NCI-H1417 treated with DMSO at 0.1 percent for 48 hours (cell line): ENCODE measurements around the gene NRDC.
"Not testable (repeated sequence)": the region's sequence is repeated elsewhere in the genome, so short reads cannot be mapped to it uniquely, and the experiment has no call there.

Experiments
- DNase-seq: peaks from one replicate; lab custom pipeline; 2025; lab: John Stamatoyannopoulos, UW

NRDC gene

GRCh38 chr1:51840743-51841461 is 37.6 kb downstream of the NRDC start:
- DNase-seq, result no peak

- DNase-seq, result no peak
Measured at GRCh38 chr1:51840182-51840581, 38.3 kb downstream of the NRDC start.

- DNase-seq, result no peak
Measured at GRCh38 chr1:51839094-51839493, 39.4 kb downstream of the NRDC start.

- no peak for DNase-seq
Measured at GRCh38 chr1:51837243-51837642, 41.3 kb downstream of the NRDC start.

GRCh38 chr1:51833700-51834099 is 44.8 kb downstream of the NRDC start:
- DNase-seq, result no peak

- DNase-seq, result no peak
Measured at GRCh38 chr1:51829058-51829457, 49.5 kb downstream of the NRDC start.

GRCh38 chr1:51819810-51820209 is 58.7 kb downstream of the NRDC start:
- no peak for DNase-seq

- not testable (repeated sequence) for DNase-seq
Measured at GRCh38 chr1:51819021-51819420, 59.5 kb downstream of the NRDC start.

GRCh38 chr1:51818487-51818886 is 60.0 kb downstream of the NRDC start:
- DNase-seq, result no peak

GRCh38 chr1:51814513-51814912 is 64.0 kb downstream of the NRDC start:
- no peak for DNase-seq

GRCh38 chr1:51799372-51799771 is 79.2 kb downstream of the NRDC start:
- no peak for DNase-seq

- no peak for DNase-seq
Measured at GRCh38 chr1:51794868-51795267, 83.7 kb downstream of the NRDC start.

- no peak for DNase-seq
Measured at GRCh38 chr1:51794260-51794659, 84.3 kb downstream of the NRDC start.

- no peak for DNase-seq
Measured at GRCh38 chr1:51792864-51793263, 85.7 kb downstream of the NRDC start.

- no peak for DNase-seq
Measured at GRCh38 chr1:51791888-51792287, 86.6 kb downstream of the NRDC start.

- no peak for DNase-seq
Measured at GRCh38 chr1:51790385-51790784, 88.1 kb downstream of the NRDC start.

GRCh38 chr1:51789342-51789741 is 89.2 kb downstream of the NRDC start:
- no peak for DNase-seq

GRCh38 chr1:51788938-51789337 is 89.6 kb downstream of the NRDC start:
- no peak for DNase-seq

GRCh38 chr1:51784997-51785421 is 93.5 kb downstream of the NRDC start:
- DNase-seq, result no peak

GRCh38 chr1:51780927-51781326 is 97.6 kb downstream of the NRDC start:
- no peak for DNase-seq

- DNase-seq, result no peak
Measured at GRCh38 chr1:51776408-51776807, 102.1 kb downstream of the NRDC start.

GRCh38 chr1:51768971-51769588 is 109.4 kb downstream of the NRDC start:
- DNase-seq, result peak; percentile 25

- DNase-seq, result no peak
Measured at GRCh38 chr1:51761351-51761750, 117.2 kb downstream of the NRDC start.

GRCh38 chr1:51760872-51761271 is 117.7 kb downstream of the NRDC start:
- no peak for DNase-seq
